Keratinocyte (primary cell): Measurements from ENCODE around the gene JAKMIP3. TPM values are rescaled to one million over a fixed set of nuclear protein-coding genes. Genes with fewer than 3 reads are reported as not detected.

Experiments used
- DNase-seq: peaks from one replicate; pipeline ENCODE4 v3.0.0-alpha.2; 2011; ENCODE audit warnings: low read depth, missing footprints, low spot score
- FAIRE-seq: peaks from 2 replicates; lab custom pipeline; 2011; peaks lifted over from hg19 to GRCh38; lab: Jason Lieb, UNC
- H2AFZ ChIP-seq: 2 replicates; pipeline ENCODE4 v1.6.0; 2012; ENCODE audit warnings: low read length, control low read depth, inconsistent platforms; ENCODE audit not compliant: control insufficient read depth
- H3K27ac ChIP-seq: 2 replicates; pipeline ENCODE4 v1.5.1; 2011; ENCODE audit warnings: low read length; ENCODE audit not compliant: control insufficient read depth, insufficient read depth
- H3K27me3 ChIP-seq: 3 replicates; pipeline ENCODE4 v1.6.0; 2011; ENCODE audit warnings: low read length; ENCODE audit not compliant: control insufficient read depth, insufficient read depth; ENCODE audit errors: extremely low read depth
- H3K36me3 ChIP-seq, 2 experiments: 2 replicates in 1 of 2; 3 replicates in 1 of 2; pipeline ENCODE4 v1.5.1; 2011; ENCODE audit warnings: low read length in 2 of 2, mild to moderate bottlenecking in 1 of 2; ENCODE audit not compliant: control insufficient read depth in 2 of 2, insufficient read depth in 2 of 2; ENCODE audit errors: extremely low read depth in 1 of 2
- H3K4me1 ChIP-seq: 3 replicates; pipeline ENCODE4 v1.5.1; 2011; ENCODE audit warnings: low read length; ENCODE audit not compliant: control insufficient read depth, insufficient read depth; ENCODE audit errors: extremely low read depth
- H3K4me2 ChIP-seq: 3 replicates; pipeline ENCODE4 v1.6.0; 2011; ENCODE audit warnings: low read depth, low read length; ENCODE audit not compliant: control insufficient read depth, insufficient read depth; ENCODE audit errors: extremely low read depth
- H3K4me3 ChIP-seq, 3 experiments: fragments of 200-600 bp in 1 of 3; sonication (generic) in 1 of 3; 2 replicates in 2 of 3; 3 replicates in 1 of 3; pipeline ENCODE4 v1.5.1; 2011 to 2016; ENCODE audit warnings: low read length in 3 of 3, mild to moderate bottlenecking in 3 of 3, control low read depth in 2 of 3, inconsistent platforms in 1 of 3, low read depth in 1 of 3, mixed read lengths in 1 of 3, mixed run types in 1 of 3, moderate library complexity in 1 of 3; ENCODE audit not compliant: control insufficient read depth in 2 of 3, insufficient read depth in 2 of 3; ENCODE audit errors: extremely low read depth in 1 of 3
- H3K79me2 ChIP-seq: 2 replicates; pipeline ENCODE4 v1.6.0; 2012; ENCODE audit warnings: low read length; ENCODE audit not compliant: control insufficient read depth, insufficient read depth
- H3K9ac ChIP-seq: 3 replicates; pipeline ENCODE4 v1.6.0; 2011; ENCODE audit warnings: low read length; ENCODE audit not compliant: control insufficient read depth, insufficient read depth; ENCODE audit errors: extremely low read depth
- H3K9me1 ChIP-seq: 3 replicates; pipeline ENCODE4 v1.6.0; 2011; ENCODE audit warnings: low read length; ENCODE audit not compliant: control insufficient read depth, insufficient read depth; ENCODE audit errors: extremely low read depth
- H3K9me3 ChIP-seq: 2 replicates; pipeline ENCODE4 v1.5.1; 2012; ENCODE audit warnings: low read depth, low read length; ENCODE audit not compliant: control insufficient read depth
- H4K20me1 ChIP-seq: 3 replicates; pipeline ENCODE4 v1.6.0; 2011; ENCODE audit warnings: low read length; ENCODE audit not compliant: control insufficient read depth, insufficient read depth; ENCODE audit errors: extremely low read depth
- CTCF ChIP-seq, 3 experiments: IDR thresholded peaks in 1 of 3; conservative IDR thresholded peaks in 1 of 3; optimal IDR thresholded peaks in 1 of 3; 2 replicates in 2 of 3; 3 replicates in 1 of 3; pipeline versions ENCODE3 to v1.5.1; 2011; ENCODE audit warnings: low read length in 3 of 3, mild to moderate bottlenecking in 3 of 3, moderate library complexity in 2 of 3, control low read depth in 1 of 3, inconsistent platforms in 1 of 3; ENCODE audit not compliant: insufficient read depth in 2 of 3; ENCODE audit errors: extremely low read depth in 1 of 3
- EZH2 ChIP-seq: IDR thresholded peaks from one replicate; pipeline ENCODE4 v1.6.1; 2012; ENCODE audit warnings: inconsistent platforms, mild to moderate bottlenecking, low read length, moderate library complexity
- dilution Hi-C: fragments of 300-500 bp; cut with MboI; formaldehyde crosslinking; loops from one replicate; pipeline ENCODE4 v1.7.0; 2020; ENCODE audit warnings: low sequenced_read_pairs; ENCODE audit not compliant: extremely low pct_ligation_motif_present
- polyA plus RNA-seq, 5 experiments: library from polyadenylated mRNA; depleted of rRNA in 3 of 5; stranded (reverse) in 3 of 5; stranded (forward) in 1 of 5; unstranded in 1 of 5; fragments of >200 nt; gene quantifications; 1 replicate in 1 of 5; 2 replicates in 3 of 5; 3 replicates in 1 of 5; pipeline versions ENCODE4 v1.2.1 to v1.2.3, GENCODE V29; 2011 to 2012; ENCODE audit warnings: missing spikeins in 2 of 5, low read depth in 1 of 5, low replicate concordance in 1 of 5

The JAKMIP3 gene
- polyA plus RNA-seq, 1 donor (not counting 4 experiments of a cell fraction or from before 2014, with no cell fraction given) = 0.05 TPM

DNA sequence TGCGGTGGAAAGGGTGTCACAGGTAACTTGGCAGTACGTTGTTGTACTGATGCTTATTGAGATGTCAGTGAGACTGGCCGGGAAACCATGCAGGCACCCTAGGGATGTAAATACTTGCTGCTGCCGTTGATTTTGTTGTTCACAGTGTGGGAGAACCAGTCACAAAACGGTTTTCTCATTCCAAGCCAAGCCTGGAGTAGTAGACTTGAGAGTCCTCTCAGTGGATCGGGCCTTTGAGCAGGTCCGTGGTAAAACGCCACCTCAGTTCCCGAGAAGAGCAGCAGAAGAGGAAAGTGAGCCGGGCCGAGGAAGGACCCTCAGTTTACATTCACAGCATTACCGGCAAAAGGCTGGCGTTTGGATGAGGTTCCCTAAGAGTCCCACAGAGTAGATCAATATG, 1.1 kb downstream of the JAKMIP3 start:
- H3K4me3 ChIP-seq = no peak overlapping the region
- peaks cover 2% of the 10 kb centered on the region for H3K9me3 ChIP-seq
- H3K27ac ChIP-seq = no peak overlapping the region
- no peak for DNase-seq
- no peak for FAIRE-seq
- no peaks in the 10 kb centered on the region for H3K9me1 ChIP-seq
- H4K20me1 ChIP-seq = no peaks in the 10 kb centered on the region
- peaks cover 8% of the 10 kb centered on the region for H3K4me1 ChIP-seq
- H2AFZ ChIP-seq = no peak overlapping the region
- dilution Hi-C loops = no loop called here
- no peaks in the 10 kb centered on the region for H3K27me3 ChIP-seq
- TF ChIP-seq EZH2 = no peak
- TF ChIP-seq CTCF (optimal IDR thresholded peaks at IDR 0.05 in 1 of 3, IDR thresholded peaks at IDR 0.05 in 1 of 3, conservative IDR thresholded peaks at IDR 0.05 in 1 of 3; ENCODE audit: extremely low read depth in 1 of 3, insufficient read depth in 2 of 3, low read length in 3 of 3) = no peak
- H3K79me2 ChIP-seq = no peaks in the 10 kb centered on the region
- H3K9ac ChIP-seq = no peak overlapping the region
- no peaks in the 10 kb centered on the region for H3K36me3 ChIP-seq
- no peak overlapping the region for H3K4me2 ChIP-seq

DNA sequence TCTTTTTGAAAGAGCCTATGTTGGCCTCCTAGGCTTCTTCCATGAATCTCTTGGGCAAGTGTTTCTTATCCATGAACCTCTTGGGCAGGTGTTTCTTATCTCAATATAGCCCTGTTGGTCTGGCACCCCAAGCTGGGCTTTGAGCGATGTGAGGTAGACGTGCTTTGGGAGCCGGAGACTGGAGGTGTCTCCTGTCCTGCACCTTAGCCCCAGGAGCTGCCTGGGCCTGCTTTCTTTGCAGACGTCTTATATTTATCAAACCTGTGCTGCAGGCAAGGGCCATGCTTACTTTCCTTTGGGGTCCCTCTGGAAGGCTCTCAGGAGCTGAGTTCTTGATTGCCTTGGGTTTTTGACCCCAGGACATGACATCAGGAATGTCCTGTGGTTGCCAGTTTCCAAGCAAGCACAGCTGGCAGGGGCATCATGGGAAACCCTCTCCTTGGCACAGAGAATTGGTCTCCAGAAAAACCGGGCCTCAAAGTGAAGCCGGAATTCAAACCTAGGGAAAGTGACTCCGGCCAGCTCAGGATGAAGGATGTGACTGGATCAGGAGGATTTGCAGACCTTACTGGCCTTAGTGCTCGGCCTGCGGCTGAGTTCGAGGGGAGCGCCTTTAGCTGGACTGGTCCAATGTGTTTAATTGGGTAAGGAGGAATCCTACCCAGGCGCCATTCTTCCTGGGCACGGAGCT, 2.8 kb downstream of the JAKMIP3 start:
- Histone ChIP-seq H3K36me3 (no peaks in the 10 kb centered on the region), H3K27me3 (no peaks in the 10 kb centered on the region), H3K9me3 (peaks cover 2% of the 10 kb centered on the region), H3K4me1 (peaks cover 8% of the 10 kb centered on the region), H3K4me2 (no peak overlapping the region), H2AFZ (no peak overlapping the region), H4K20me1 (no peaks in the 10 kb centered on the region), H3K79me2 (no peaks in the 10 kb centered on the region), H3K4me3 (no peak overlapping the region), H3K27ac (no peak overlapping the region), H3K9ac (no peak overlapping the region), H3K9me1 (no peaks in the 10 kb centered on the region)
- no peak for TF ChIP-seq EZH2
- no peak for TF ChIP-seq CTCF (optimal IDR thresholded peaks at IDR 0.05 in 1 of 3, IDR thresholded peaks at IDR 0.05 in 1 of 3, conservative IDR thresholded peaks at IDR 0.05 in 1 of 3; ENCODE audit: extremely low read depth in 1 of 3, insufficient read depth in 2 of 3, low read length in 3 of 3)
- FAIRE-seq = no peak
- dilution Hi-C loops = no loop called here
- no peak for DNase-seq
